CD1c-positive myeloid dendritic cell (primary cell): Measurements from ENCODE around the gene HYAL2.

Experiments
- DNase-seq: peaks from one replicate; pipeline ENCODE4 v3.0.0-alpha.2; 2016; ENCODE audit errors: extremely low spot score

HYAL2 gene

DNA sequence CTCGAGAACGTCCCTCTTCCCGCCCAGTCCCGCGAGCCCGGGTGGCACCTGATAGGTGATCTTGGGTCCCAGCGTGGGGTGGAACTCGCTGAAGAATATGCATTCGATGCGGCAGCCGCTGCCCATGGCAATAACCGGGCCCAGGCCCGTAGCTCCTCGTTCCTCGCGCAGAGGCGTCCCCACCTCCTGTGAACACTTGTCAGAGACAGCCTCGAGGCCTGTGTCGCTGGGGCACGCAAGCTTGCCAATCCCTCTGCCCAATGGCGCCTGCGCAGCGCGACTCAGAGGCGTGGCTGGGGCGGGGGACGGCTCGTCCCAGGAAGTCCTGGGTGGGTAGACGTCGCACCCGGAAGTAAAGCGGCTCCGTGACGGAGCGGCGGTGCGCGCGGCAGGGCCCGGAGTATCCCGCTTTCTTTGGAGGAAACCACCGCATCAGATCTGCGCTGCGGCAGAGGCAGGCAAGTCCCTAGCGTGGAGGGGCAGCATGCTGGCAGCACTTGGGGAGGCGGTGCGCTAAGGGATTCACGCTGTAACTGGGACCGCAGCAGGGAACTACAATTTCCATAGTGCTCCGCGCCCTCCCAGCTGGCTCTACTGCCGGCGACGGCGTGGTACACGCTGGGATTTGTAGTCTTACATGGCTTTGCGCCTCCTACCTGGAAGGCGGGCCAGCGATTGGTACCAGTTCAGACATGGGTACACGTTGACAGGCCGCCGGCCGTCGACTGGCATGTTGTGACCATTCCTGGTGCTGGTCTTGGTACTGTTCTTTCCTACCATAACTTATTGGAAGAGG is 28.2 kb upstream of the HYAL2 start, which contains the start of the genes CYB561D2 and NPRL2:
TSS of gene CYB561D2 (plus strand) at position 336 of the 796 bp plus-strand sequence. CDS start 572 bp downstream, outside the sequence.
TSS of gene NPRL2 (minus strand) at position 249 of the 796 bp plus-strand sequence. CDS start at position 126, 123 bp downstream.
- peak; percentile 99 for DNase-seq

DNA sequence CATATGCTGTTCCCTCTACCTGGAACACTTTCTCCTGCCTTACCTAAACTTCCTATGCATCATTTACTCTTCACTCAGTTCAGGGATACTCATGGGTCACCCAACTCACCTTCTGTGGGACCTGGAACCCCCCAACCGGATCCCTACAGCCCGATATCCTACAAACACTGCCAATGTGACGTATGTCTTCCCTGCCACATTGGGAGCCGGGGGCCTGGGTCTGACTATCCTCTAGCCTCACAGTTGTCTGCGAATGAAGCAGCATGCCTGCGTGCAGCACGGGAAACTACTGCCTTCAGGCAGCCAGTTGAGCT is 27.6 kb upstream of the HYAL2 start:
- no peak for DNase-seq

DNA sequence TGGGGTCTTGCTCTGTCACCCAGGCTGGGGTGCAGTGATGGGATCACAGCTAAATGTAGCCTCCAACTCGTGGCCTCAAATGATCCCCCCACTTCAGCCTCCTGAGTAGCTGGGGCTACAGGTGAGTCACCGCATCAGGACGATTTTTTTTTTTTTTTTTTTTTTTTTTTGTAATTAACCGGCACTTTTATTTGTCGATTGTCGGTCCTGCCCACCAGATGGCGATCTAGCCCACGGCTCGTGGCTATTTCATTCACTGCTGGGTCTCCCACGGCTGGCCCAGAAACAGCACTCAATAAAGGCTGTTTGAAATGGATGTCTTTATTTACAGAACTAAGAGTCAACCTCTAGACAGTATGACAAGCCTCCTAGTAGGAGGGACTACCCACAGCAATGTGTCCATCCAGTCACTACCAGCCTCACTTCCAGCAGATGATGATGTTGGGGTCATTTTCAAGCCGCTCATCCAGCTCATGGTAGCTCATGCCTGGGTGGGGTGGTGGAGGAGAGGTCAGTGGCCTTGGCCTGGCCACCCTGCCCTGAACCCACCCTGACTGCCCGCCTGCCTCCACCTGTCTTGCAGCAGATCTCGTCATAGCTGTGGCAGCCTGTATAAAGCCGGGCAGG is 24.8 kb upstream of the HYAL2 start:
- DNase-seq = peak; percentile 87

DNA sequence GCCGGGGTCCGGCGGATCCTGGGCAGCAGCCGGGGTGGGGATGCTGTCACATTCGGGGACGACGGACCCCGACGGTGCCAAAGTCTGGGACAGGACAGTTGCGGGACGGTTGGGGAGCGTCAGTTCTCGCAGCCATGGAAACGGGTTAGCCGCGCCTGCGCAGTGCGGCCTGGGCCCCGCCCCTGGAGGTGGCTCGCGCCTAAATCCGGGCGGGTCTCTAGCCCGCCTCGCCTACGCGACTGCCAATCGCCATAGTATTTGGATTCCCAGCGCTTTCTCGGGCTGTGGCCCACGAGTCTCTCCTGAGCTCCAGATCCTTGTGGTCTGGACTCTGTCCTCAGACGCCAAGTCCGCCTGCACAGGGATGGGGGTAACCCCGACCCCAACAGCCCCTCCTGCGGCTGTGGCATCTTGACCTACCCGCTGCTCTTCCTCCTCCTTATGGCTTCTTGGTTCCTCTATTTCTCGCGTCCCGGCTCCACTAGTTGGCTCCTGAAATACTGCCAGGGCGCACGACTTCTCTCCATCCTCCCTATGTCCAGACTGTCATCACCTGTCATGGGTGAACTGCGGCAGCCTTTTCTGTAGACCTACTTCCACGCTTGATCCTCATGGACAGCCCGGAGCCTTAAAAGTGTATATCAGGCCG is 23.2 kb upstream of the HYAL2 start, which contains the start of gene ZMYND10:
TSS of gene ZMYND10 (minus strand) at position 147 of the 649 bp plus-strand sequence. CDS start 153 bp downstream, outside the sequence.
- peak; percentile 91 for DNase-seq

DNA sequence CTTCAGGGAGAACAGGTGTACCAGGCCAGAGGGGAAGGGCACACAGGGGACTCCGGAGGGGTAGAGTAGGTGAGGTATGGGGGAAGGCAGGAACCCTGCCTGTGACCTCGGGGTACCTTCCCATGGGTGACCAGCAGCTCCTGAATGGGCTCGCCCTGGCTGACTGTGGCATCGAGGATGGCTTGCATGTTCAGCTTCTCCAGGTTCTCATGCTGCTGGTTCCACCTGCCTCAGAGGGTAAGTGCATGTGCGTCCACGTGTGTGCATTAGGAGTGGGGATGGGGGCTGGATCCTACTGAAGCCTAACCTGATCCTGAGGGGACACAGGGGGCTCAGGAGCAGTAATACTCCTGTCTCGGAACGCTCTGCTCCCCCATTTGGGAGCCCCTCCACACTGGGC is 22.5 kb upstream of the HYAL2 start:
- DNase-seq = no peak

DNA sequence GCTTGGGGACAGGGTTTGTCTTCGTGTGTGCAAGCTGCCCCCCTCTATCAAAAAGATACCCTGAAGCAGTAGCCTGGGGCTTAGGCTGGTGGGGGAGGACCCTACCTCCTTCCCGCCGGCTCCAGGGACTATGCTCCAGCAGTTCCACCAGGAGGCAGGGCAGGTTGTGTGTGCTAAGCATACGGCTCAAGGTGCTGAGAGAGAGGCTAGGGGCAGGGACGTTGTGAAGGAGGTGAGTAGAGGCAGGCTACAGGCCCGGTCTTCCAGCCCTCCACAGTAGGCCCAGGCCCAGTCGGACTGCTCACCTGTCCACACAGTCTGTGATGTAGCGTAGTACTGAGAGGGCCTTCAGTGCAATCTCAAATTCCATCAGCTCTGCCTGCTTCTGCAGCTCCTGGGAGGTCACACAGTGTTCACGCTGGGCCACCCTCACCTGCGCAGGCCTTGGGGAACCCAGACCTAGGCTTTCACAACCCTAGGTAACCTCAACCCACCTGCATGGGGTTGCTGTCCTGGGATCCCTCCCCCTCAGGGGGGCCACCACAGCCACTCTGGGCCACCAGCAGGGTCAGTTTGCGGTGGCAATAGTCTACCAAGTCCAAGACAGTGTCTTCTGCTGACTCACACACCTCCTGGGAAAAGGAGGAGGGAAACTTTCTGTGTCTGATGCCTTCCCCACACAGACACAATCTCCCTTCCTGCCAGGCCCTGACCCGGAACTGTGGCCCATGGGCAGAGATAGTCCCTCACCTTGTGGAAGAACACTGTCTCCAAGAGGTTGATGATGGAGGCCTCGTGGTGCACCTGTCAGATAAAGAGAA is 20.5 kb upstream of the HYAL2 start:
- DNase-seq = no peak

DNA sequence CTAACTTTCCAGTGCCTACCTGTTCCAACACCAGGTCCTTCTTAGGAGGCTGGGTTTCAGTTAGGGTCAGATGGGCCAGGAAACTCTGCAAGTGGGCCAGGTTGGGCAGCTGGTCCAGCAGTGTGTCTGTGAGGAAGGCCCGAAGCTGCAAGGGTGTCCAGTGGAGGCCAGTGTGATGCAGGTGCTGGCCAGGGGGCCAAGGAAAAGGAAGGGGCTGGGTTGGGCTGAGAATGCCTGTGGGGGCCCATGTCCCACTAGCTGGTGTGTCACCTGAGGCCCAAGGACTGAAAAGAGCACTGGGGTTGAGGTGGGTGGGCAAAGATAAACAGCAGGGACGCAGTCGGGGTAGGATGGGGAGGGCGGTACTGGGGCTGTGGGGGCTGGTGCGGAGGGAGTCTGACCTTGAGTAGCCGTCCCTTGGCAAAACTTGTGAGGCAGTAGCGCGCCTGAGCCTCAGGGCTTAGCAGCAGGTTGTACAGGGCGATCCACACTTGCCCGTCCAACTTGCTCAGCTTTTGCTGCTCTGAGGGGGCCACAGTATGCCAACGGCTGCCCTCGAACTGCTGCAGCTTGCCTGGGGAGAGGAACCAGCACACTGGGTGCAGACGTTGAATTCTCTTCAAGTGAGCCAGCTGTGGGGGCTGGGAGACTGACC is 19.6 kb upstream of the HYAL2 start:
- DNase-seq = no peak

DNA sequence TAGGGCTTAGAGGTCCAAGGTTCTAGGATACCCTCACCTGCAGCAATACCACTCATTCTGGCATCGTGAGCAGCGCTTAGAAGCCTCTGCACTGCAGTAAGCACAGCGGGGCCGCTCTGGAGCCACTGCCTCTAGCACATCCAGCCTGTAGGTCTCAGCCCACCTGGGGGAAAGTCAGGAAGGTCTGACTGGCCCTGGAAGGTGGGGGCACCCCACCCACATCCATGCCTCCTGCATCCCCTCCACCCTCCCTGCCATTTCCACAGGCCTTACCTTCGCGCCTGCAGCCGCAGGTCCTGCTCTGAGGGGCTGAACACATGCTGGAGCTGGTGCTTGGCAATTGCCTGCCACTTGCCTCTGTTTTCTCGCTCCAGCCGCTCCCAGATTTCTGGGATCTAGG is 19.0 kb upstream of the HYAL2 start:
- DNase-seq = no peak

DNA sequence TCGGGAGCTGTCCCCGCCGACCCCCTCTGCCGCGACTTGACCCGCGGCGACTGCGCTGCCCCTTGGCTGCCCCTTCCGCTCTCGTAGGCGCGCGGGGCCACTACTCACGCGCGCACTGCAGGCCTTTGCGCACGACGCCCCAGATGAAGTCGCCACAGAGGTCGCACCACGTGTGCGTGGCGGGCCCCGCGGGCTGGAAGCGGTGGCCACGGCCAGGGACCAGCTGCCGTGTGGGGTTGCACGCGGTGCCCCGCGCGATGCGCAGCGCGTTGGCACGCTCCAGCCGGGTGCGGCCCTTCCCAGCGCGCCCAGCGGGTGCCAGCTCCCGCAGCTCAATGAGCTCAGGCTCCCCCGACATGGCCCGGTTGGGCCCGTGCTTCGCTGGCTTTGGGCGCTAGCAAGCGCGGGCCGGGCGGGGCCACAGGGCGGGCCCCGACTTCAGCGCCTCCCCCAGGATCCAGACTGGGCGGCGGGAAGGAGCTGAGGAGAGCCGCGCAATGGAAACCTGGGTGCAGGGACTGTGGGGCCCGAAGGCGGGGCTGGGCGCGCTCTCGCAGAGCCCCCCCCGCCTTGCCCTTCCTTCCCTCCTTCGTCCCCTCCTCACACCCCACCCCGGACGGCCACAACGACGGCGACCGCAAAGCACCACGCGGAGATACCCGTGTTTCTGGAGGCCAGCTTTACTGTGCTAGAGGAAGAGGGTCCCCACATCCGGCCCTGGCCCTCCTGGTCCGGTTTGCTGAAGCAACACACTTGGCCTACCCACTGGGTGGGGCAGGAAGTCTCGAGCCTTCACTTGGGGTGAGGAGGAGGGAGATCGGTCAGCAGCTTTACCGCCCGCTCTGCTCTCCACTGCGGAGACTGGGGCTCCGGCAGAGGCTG is 18.1 kb upstream of the HYAL2 start, which contains the start of gene RASSF1:
TSS of gene RASSF1 (minus strand) at position 389 of the 882 bp plus-strand sequence. CDS start at position 358, 31 bp downstream.
- DNase-seq = peak; percentile 87

DNA sequence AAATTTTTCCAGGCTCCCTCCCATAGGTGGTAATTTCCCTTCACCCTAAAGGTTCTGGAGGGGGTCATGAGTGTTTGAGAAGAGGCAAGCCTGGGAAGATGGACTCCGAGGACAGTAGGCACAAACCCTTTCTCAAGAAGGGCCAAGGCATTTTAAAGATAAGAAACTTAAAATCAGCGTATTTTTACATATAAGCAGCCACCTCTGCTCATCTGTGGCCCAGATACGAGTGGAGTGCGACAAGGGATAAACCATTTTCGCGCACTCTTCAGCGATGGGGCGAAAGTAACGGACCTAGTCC is 17.6 kb upstream of the HYAL2 start:
- no peak for DNase-seq

DNA sequence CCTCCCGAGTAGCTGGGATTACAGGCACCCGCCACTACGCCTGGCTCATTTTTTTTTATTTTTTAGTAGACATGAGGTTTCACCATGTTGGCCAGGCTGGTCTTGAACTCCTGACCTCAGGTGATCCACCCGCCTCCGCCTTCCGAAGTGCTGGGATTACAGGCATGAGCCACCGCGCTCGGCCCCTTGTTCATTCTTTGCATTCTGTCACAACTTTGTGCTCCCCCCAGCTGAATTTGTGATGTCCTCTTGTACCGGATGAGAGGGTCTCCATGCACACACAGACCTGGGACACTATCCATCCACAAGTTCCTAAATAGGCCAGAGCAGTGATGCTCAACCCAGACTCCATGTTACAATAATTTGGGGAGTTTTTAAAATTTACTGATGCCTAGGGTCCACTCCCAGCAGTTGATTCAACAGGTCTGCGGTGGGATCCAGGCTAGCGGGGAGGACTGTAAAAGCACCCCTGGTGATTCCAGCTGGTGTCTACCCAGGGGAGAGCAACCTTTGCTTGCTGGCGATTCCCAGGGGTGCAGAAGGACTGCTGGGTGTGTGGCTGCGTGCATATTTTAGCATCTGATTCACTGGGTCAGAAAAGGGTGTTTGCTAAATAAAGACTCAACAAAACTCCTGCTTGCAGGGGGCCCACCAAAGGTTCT is 17.1 kb upstream of the HYAL2 start:
- no peak for DNase-seq

DNA sequence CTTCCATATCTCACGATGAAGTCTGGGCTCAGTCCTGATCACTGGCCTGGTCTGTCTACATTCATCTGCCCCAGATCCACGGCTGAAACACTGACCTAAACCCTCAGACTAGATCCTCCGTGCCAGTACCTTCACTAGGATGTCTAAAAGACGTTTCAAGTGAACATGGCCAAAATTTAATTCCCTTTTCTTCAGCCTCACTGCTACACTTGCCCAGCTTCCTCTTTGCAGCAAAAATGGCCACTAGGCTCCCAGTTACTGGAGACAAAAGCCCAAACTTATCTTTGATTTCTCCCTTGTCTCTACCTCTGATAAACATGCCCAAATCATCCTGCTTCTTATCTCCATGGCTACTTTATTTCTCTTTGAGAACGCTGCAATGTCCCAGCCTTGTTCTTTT is 16.4 kb upstream of the HYAL2 start:
- peak; percentile 71 for DNase-seq

DNA sequence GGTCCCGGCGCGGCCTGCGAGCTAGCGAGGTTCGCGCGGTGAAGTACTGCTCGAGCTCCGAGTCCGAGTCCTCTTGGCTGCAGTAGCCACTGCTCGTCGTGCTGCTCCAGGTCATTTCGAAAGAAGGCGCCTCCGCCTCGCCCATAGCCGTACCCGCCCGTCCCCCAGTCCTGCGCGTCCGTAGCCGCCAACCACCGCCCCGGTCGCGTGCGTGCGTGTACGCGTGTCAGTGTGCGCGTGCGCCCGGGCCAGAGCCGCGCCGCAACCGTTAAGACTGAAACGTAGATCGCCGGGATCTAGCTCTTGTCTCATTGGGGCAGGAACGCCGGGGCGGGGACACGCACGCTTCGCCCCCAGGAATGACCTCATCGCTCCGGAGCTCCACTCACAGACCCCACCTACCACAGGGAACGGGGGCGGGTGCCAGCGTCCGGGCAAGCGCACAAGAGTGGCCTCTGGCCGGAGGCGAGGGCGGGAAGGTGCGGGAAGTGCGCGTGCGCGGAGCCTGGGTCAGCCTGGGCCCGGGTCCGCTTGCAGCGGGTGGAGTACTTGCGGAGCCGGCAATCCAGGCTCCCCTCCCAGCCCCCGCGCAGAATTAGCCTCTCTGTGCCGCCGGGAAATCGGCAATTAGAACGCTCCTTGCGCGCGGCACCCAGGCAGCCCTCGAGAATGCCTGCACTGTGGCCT is 14.8 kb upstream of the HYAL2 start:
- peak; percentile 99 for DNase-seq

DNA sequence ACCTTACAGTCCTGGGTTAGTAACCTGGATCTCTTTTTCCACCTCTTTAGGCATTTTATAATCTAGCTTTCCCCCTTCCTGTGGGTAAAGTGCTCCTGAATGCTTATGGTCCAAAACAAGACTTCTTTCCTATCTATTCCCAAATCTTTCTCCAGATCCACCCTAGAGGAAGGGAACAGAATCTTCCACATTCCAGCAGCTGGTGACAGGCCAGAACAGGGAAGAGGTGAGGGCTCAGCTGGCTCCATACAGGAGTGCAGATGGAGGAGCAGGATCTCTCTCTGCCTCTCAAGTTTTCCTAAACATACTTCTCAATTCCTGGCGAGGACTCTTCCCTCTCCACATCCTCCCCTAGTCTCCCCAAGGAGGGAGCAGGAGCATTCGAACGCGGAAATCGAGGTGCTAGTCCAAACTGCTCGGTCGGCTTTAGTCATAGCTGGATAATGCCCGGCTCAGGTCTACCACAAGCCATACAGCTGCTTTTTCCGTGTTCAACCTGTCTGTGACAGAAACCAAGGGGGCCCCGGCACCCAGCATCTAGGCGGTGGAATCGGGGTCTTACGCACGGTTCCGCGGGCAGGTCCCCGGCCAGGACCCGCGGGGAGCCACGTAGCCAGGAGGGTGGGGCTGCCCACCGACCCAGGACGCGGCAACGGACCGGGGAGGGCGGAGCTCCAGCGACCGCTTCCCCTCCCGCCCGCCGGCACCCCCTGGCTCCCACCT is 14.1 kb upstream of the HYAL2 start:
- no peak for DNase-seq

DNA sequence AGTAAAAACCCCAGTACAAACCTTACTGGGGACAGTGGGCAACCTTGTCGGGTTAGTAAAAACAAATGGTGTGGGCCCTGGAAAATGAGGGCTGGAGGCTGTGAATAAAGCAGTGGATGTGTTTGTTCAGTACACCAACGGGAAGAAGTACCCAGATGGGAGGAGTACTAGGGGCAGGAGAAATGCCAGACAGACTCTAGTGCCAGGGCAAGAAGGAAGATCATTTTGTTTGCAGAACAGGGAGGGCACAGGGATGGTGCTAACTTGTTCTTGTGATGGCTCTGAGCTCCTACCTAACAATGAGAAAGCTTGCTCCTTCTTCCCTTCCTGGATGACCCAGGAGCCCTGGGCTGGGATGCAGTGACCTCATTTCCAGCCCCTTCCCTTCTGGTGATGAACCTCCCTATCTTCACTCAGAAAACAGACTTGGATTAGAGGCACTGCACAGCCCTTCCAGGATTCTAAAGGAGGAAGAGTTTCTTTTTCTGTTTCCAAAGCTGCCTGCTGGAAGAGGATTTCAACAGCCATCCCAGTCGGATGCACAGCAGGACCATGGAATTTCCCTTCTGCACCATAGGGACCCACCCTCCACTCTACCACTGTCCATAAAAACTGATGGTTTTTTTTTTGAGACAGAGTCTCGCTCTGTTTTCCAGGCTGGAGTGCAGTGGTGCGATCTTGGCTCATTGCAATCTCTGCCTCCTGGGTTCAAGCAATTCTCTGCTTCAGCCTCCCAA is 12.0 kb upstream of the HYAL2 start:
- no peak for DNase-seq

DNA sequence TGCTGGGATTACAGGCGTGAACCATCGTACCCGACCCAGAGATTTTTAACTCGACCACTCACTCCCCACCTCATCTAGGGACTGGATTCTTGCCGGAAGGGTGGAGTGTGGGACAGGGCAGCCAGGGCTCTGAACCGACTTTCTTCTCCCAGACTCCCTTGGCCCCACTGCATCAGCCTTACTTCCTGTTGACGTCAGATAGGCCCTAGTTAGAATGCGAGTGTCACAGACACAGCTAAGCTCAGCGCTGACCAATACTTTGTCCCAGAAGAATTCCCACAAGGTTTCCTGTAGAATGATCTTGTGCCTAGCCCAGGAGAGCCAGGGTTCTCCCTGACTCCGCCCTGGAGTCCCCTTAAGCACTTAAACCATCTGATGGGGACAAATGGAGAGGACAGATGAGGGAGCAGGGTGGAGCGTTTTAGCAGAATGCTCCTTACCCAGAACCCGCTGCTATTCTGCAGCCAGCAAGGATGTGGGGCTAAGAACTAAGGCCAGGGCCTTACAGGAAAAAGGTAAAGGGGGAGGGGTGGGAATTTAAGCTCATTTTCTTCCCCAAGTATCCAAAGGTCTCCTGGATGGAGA is 11.3 kb upstream of the HYAL2 start:
- DNase-seq = no peak

DNA sequence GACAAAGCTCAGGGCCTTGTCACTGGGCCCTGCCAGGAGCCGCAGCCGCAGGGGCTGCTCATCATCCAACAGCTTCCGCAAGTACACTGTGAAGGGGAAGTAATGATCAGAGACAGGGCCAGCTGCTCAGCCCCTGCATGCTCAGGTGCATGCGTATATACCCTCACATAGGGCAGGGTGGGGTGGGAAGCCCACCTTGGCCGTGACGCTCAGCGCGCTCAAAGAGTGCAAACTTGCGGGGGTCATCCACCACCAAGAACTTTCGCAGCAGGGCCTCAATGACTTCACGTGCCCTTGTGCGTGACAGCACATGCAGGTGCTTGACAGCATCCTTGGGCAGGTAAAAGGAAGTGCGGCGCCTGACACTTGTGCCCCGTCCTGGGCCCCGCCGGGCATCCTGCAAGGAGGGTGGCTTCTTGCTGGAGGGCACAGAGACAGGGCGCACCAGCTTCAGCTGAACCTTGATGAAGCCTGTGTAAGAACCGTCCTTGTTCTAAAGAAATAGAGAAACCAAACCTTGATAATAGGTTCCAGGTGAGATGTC is 8.9 kb upstream of the HYAL2 start:
- no peak for DNase-seq
